ENCODE measurements around the gene PIGR. TPM values are rescaled to one million over a fixed set of nuclear protein-coding genes. Genes with fewer than 3 reads are reported as not detected.
"Not testable (repeated sequence)": the region's sequence is repeated elsewhere in the genome, so short reads cannot be mapped to it uniquely, and the experiment has no call there.

PIGR gene
- total RNA-seq, 1 experiment from 2014 or later = 2.6 TPM

DNA sequence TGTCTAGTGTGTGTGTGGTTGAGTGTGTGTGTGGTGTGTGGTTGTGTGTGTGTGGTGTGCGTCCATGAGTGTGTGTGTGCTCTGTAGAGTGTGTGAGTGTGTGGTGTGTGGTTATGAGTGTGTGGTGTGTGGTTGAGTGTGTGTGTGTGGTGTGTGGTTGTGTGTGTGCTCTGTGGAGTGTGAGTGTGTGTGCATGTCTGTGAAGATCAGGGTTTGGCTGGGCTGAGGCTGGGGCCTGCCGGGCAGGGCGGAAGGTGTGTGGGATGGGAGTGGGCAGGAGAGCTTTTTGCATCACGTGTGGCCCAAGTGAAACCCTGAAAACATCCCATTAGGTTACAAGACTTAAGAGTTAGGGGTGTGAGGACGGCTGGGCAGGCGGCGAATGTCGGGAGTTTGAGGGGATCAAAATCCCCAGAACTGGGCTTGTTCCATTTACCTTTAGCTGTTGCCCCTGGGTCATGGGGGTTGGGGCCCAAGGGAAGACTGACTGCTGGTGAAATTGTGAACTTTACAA, 21.6 kb downstream of the PIGR start:
- Histone ChIP-seq H3K4me1 (ENCODE audit: control insufficient read depth in 1 of 2, insufficient read depth in 2 of 2, low read length in 2 of 2) (peaks cover 0 to 9% of the 10 kb centered on the region in 2 experiments; a peak in 2 of 4 replicates), H2AFZ (ENCODE audit: low read depth, low read length, poor library complexity, severe bottlenecking) (no peak overlapping the region), H3K9ac (ENCODE audit: low read length) (no peak overlapping the region), H4K20me1 (ENCODE audit: insufficient read depth) (no peaks in the 10 kb centered on the region), H3K9me3 (ENCODE audit: control insufficient read depth in 1 of 2, insufficient read depth in 1 of 2, low read depth in 1 of 2, low read length in 2 of 2) (no peaks in the 10 kb centered on the region), H3K79me2 (ENCODE audit: insufficient read depth, low read length) (no peaks in the 10 kb centered on the region), H3K27me3 (ENCODE audit: insufficient read depth, low read length) (no peaks in the 10 kb centered on the region), H3K27ac (ENCODE audit: low read depth, low read length) (no peak overlapping the region), H3K36me3 (ENCODE audit: control insufficient read depth in 1 of 2, insufficient read depth in 2 of 2, low read length in 2 of 2) (no peaks in the 10 kb centered on the region), H3K4me2 (ENCODE audit: low read length) (no peak overlapping the region), H3K9me2 (ENCODE audit: insufficient read depth) (no peaks in the 10 kb centered on the region), H3K4me3 (replicated peaks in 1 of 2; ENCODE audit: low read depth in 1 of 2, low read length in 2 of 2) (no peak overlapping the region)
- no peak for ATAC-seq
- POLR2A ChIA-PET = no interaction called here
- TF ChIP-seq POLR2AphosphoS5 (IDR thresholded peaks at IDR 0.05; ENCODE audit: low read depth, low read length) (no peak), POLR2A (IDR thresholded peaks at IDR 0.05; ENCODE audit: borderline replicate concordance, extremely low read depth, insufficient read depth, insufficient read length) (no peak), SP1 (IDR thresholded peaks at IDR 0.05; ENCODE audit: low read depth) (no peak), EZH2phosphoT487 (IDR thresholded peaks at IDR 0.05; ENCODE audit: borderline replicate concordance) (no peak)
- TF ChIP-seq, protein P1, sequence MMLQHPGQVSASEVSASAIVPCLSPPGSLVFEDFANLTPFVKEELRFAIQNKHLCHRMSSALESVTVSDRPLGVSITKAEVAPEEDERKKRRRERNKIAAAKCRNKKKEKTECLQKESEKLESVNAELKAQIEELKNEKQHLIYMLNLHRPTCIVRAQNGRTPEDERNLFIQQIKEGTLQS (IDR thresholded peaks at IDR 0.05) = no peak
- TF ChIP-seq, protein P2, sequence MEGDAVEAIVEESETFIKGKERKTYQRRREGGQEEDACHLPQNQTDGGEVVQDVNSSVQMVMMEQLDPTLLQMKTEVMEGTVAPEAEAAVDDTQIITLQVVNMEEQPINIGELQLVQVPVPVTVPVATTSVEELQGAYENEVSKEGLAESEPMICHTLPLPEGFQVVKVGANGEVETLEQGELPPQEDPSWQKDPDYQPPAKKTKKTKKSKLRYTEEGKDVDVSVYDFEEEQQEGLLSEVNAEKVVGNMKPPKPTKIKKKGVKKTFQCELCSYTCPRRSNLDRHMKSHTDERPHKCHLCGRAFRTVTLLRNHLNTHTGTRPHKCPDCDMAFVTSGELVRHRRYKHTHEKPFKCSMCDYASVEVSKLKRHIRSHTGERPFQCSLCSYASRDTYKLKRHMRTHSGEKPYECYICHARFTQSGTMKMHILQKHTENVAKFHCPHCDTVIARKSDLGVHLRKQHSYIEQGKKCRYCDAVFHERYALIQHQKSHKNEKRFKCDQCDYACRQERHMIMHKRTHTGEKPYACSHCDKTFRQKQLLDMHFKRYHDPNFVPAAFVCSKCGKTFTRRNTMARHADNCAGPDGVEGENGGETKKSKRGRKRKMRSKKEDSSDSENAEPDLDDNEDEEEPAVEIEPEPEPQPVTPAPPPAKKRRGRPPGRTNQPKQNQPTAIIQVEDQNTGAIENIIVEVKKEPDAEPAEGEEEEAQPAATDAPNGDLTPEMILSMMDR (IDR thresholded peaks at IDR 0.05 in 2 of 3, conservative IDR thresholded peaks at IDR 0.05 in 1 of 3; ENCODE audit: borderline replicate concordance in 1 of 3, insufficient read depth in 1 of 3, low read depth in 2 of 3, low read length in 2 of 3) = no peak
- DNase-seq (ENCODE audit: low read depth, low spot score) = no peak
- RAD21 ChIA-PET (ENCODE audit: low non-redundant PET in 1 of 2, low total read pairs in 2 of 2, uncharacterized antibody in 2 of 2, unreplicated experiment in 2 of 2) = no interaction called here
- BruUV-seq (replicated peaks) = no TSS peak
- CTCF ChIA-PET = interaction anchor here (1.1 to 1.7 kb wide), 3 partner anchors 9 to 12 kb away, joined by 3 to 5 read pairs (median 4); no protein-coding TSS in a partner anchor
- intact Hi-C loops (cut with micrococcal nuclease) = no loop called here

DNA sequence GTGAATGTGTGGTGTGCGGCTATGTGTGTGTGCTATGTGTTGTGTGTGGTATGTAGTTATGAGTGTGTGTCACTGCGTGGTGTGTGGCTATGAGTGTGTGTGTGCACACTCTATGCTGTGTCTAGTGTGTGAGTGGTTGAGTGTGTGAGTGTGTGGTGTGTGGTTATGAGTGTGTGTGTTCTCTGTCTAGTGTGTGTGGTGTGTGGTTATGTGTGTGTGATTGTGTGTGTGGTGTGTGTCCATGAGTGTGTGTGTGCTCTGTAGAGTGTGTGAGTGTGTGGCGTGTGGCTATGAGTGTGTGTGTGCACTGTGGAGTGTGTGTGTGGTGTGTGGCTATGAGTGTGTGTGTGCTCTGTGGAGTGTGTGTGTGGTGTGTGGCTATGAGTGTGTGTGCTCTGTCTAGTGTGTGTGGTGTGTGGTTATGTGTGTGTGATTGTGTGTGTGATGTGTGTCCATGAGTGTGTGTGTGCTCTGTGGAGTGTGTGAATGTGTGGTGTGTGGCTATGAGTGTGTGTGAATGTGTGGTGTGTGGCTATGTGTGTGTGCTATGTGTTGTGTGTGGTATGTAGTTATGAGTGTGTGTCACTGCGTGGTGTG, 22.2 kb downstream of the PIGR start:
- H4K20me1 ChIP-seq (ENCODE audit: insufficient read depth); H3K4me2 ChIP-seq (ENCODE audit: low read length); H3K9me2 ChIP-seq (ENCODE audit: insufficient read depth); H3K27ac ChIP-seq (ENCODE audit: low read depth, low read length); H3K9me3 ChIP-seq (ENCODE audit: control insufficient read depth in 1 of 2, insufficient read depth in 1 of 2, low read depth in 1 of 2, low read length in 2 of 2); RAD21 ChIA-PET (ENCODE audit: low non-redundant PET in 1 of 2, low total read pairs in 2 of 2, uncharacterized antibody in 2 of 2, unreplicated experiment in 2 of 2); H3K79me2 ChIP-seq (ENCODE audit: insufficient read depth, low read length); intact Hi-C loops (cut with micrococcal nuclease); H3K27me3 ChIP-seq (ENCODE audit: insufficient read depth, low read length); POLR2A ChIA-PET; ATAC-seq; DNase-seq (ENCODE audit: low read depth, low spot score); H2AFZ ChIP-seq (ENCODE audit: low read depth, low read length, poor library complexity, severe bottlenecking); H3K4me1 ChIP-seq (ENCODE audit: control insufficient read depth in 1 of 2, insufficient read depth in 2 of 2, low read length in 2 of 2); H3K9ac ChIP-seq (ENCODE audit: low read length); H3K4me3 ChIP-seq (replicated peaks in 1 of 2; ENCODE audit: low read depth in 1 of 2, low read length in 2 of 2); BruUV-seq (replicated peaks); H3K36me3 ChIP-seq (ENCODE audit: control insufficient read depth in 1 of 2, insufficient read depth in 2 of 2, low read length in 2 of 2): not testable (repeated sequence)
- CTCF ChIA-PET = interaction anchor here (1.7 kb wide), 1 partner anchor 10 kb away, joined by 5 read pairs; no protein-coding TSS in a partner anchor
- TF ChIP-seq CBX3 (IDR thresholded peaks at IDR 0.05; ENCODE audit: low read depth) = 0 out of 2 replicates have a peak, but pooled peaks have one; percentile 12

Data from HCT116 (cell line).